Right lobe of liver (tissue), 6 donors: ENCODE results near the gene RNPS1. TPM values are rescaled to one million over a fixed set of nuclear protein-coding genes. Genes with fewer than 3 reads are reported as not detected.

Experiments
- ATAC-seq, 4 donors: fragments of 200-7000 bp; cut with Tn5 transposase; one replicate each; pipeline ENCODE4 v1.9.1; 2020; ENCODE audit warnings: mild to moderate bottlenecking in 4 of 4, moderate library complexity in 4 of 4
- DNase-seq, 3 donors: peaks; one replicate each; pipeline ENCODE4 v3.0.0-alpha.2; 2020
- H3K27ac ChIP-seq, 3 donors: fragments of 200-600 bp; one replicate each; pipeline ENCODE4 v1.8.0; 2022
- H3K27me3 ChIP-seq, 2 donors: fragments of 200-600 bp; one replicate each; pipeline ENCODE4 v1.8.0; 2022
- H3K36me3 ChIP-seq, 4 donors: fragments of 200-600 bp; sonication (generic) in 1 of 4; one replicate each; pipeline versions ENCODE4 v1.5.1 to v1.8.0; 2017 to 2022; ENCODE audit warnings: control low read depth in 1 of 4
- H3K4me1 ChIP-seq, 4 donors: fragments of 200-600 bp; sonication (generic) in 1 of 4; one replicate each; pipeline versions ENCODE4 v1.5.1 to v1.8.0; 2017 to 2022; ENCODE audit warnings: control low read depth in 1 of 4
- H3K4me3 ChIP-seq, 3 donors: fragments of 200-600 bp; one replicate each; pipeline ENCODE4 v1.8.0; 2022
- H3K9me3 ChIP-seq, 4 donors: fragments of 200-600 bp; sonication (generic) in 1 of 4; one replicate each; pipeline versions ENCODE4 v1.5.1 to v1.8.0; 2017 to 2022; ENCODE audit warnings: control low read depth in 1 of 4
- POLR2A ChIP-seq: fragments of 450-650 bp; IDR thresholded peaks from one replicate; pipeline ENCODE4 v1.6.1; 2017; ENCODE audit warnings: antibody characterized with exemption, mild to moderate bottlenecking
- WGBS: methylation state at CpG from one replicate; pipeline ENCODE4 v1.1.6; 2018; ENCODE audit warnings: low coverage, low lambda C conversion rate; ENCODE audit not compliant: insufficient coverage; ENCODE audit errors: missing lambda C conversion rate; 5-methylcytosine and 5-hydroxymethylcytosine counted together
- intact Hi-C, 2 donors: fragments of 100-400 bp; cut with DNase I; formaldehyde crosslinking; loops; one replicate each; pipeline versions ENCODE4 v1.11.2 to v1.14.1; 2022
- total RNA-seq, 6 experiments: library from RNA; depleted of rRNA in 2 of 6; stranded (reverse); fragments of >200 nt in 2 of 6; fragmentation: NEBNext Ultra II Directional in 3 of 6; extraction: Animal tissue kit (Norgen Biotek cat#: 25700) in 3 of 6; gene quantifications; one replicate each; pipeline versions ENCODE4 v1.1.0 to v1.2.4, GENCODE V29; 2016 to 2023
- TF ChIP-seq, protein P1 (sequence below), 4 donors: fragments of 200-600 bp in 3 of 4; fragments of 450-650 bp in 1 of 4; IDR thresholded peaks; one replicate each; pipeline versions ENCODE4 v1.5.1 to v1.8.0; 2016 to 2022; ENCODE audit warnings: antibody characterized with exemption in 4 of 4, mild to moderate bottlenecking in 2 of 4
- donor health status: DM: no; HTN: yes; CAD: no.
- donor health status: DM: no; HTN: no; CAD: no.
- donor health status: DM: no; HTN: no; CAD: no.
- donor health status: DM: no; HTN: yes; CAD: no.
- donor health status: DM: no; HTN: yes; CAD: no.

RNPS1 gene
- total RNA-seq, 6 experiments from 2014 or later: 29.0 to 61.9 (median 38.9) TPM

GRCh38 chr16:2284797-2285576 lies 17.1 kb upstream of the RNPS1 start:
- H3K36me3 ChIP-seq: no peaks in the 10 kb centered on the region
- DNase-seq: no peak
- H3K27me3 ChIP-seq: no peaks in the 10 kb centered on the region
- no peak for ATAC-seq
- no peak overlapping the region for H3K4me3 ChIP-seq
- no peaks in the 10 kb centered on the region for H3K9me3 ChIP-seq
- intact Hi-C loops: no loop called here
- TF ChIP-seq POLR2A: no peak
- TF ChIP-seq, protein P1, sequence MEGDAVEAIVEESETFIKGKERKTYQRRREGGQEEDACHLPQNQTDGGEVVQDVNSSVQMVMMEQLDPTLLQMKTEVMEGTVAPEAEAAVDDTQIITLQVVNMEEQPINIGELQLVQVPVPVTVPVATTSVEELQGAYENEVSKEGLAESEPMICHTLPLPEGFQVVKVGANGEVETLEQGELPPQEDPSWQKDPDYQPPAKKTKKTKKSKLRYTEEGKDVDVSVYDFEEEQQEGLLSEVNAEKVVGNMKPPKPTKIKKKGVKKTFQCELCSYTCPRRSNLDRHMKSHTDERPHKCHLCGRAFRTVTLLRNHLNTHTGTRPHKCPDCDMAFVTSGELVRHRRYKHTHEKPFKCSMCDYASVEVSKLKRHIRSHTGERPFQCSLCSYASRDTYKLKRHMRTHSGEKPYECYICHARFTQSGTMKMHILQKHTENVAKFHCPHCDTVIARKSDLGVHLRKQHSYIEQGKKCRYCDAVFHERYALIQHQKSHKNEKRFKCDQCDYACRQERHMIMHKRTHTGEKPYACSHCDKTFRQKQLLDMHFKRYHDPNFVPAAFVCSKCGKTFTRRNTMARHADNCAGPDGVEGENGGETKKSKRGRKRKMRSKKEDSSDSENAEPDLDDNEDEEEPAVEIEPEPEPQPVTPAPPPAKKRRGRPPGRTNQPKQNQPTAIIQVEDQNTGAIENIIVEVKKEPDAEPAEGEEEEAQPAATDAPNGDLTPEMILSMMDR (IDR thresholded peaks at IDR 0.05): no peak
- H3K4me1 ChIP-seq: no peaks in the 10 kb centered on the region
- no peak overlapping the region for H3K27ac ChIP-seq
- WGBS: 85% methylated on average over 5 of the region's 35 CpGs

- ATAC-seq (no peak), DNase-seq (no peak)
- H3K4me3 ChIP-seq: no peak overlapping the region
- no peaks in the 10 kb centered on the region for H3K9me3 ChIP-seq
- H3K36me3 ChIP-seq: no peaks in the 10 kb centered on the region
- 70% methylated on average over 5 of the region's 37 CpGs for WGBS
- H3K27ac ChIP-seq: no peak overlapping the region
- no peaks in the 10 kb centered on the region for H3K4me1 ChIP-seq
- no peaks in the 10 kb centered on the region for H3K27me3 ChIP-seq
- no peak for TF ChIP-seq POLR2A
- TF ChIP-seq, protein P1 (IDR thresholded peaks at IDR 0.05): no peak
- intact Hi-C loops: no loop called here
Observed at GRCh38 chr16:2284001-2284770, 16.3 kb upstream of the RNPS1 start.

DNA sequence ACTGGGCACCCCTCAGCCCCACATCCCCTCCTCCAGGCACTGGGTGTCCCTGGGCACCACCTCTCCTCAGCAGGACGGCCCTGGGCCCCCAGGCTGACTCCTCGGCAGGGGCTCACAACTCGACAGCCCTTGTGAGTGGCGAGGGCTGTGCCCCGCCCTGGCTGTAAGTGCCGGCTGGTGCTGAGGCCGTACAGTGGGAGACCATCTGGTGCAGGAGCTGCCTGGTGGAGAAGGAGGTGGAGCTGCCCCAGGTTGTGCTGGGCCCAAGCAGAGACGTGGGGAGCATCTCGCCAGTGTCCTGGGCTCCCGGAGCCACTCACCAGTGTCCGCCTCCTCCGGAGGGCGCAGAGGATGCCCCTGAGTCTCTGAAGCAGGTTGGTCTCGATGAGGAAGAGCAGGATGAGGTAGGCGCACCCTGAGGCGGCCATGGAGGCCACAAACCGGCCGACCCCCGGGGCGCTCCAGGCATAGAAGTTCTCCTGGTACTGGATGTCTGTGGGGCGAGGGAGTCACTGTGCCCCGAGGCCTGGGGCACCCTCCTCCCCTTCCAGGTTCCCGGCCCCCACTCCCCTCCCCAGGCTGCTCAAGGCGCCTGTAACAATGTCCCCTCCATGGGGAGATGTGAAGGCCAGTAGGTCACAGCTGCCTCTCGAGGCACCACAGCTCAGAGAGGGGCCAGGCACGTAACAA lies 15.1 kb upstream of the RNPS1 start:
- Histone ChIP-seq H3K27me3 (no peaks in the 10 kb centered on the region), H3K9me3 (no peaks in the 10 kb centered on the region), H3K4me1 (no peaks in the 10 kb centered on the region), H3K4me3 (no peak overlapping the region), H3K27ac (no peak overlapping the region), H3K36me3 (no peaks in the 10 kb centered on the region)
- intact Hi-C loops: no loop called here
- TF ChIP-seq POLR2A: no peak
- TF ChIP-seq, protein P1 (IDR thresholded peaks at IDR 0.05): no peak
- WGBS: 80% methylated on average over 1 of the region's 26 CpGs
- ATAC-seq (no peak), DNase-seq (no peak)

DNA sequence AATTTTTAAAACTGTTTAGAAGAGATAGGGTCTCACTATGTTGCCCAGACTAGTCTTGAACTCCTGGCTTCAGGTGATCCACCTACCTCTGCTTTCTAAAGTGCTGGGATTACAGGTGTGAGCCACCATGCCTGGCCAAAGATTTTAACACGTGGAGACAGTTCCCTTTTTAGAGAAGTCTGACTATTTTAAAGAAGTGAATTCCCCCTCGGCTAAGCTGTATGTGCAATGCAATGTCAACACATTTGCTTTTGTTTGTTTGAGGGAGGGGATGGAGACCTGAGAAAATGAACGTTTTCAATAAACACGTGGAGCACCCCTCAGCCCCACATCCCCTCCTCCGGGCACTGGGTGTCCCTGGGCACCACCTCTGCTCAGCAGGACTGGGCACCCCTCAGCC lies 14.3 kb upstream of the RNPS1 start:
- ATAC-seq (no peak), DNase-seq (no peak)
- Histone ChIP-seq H3K27me3 (no peaks in the 10 kb centered on the region), H3K4me3 (no peak overlapping the region), H3K9me3 (no peaks in the 10 kb centered on the region), H3K36me3 (no peaks in the 10 kb centered on the region), H3K27ac (no peak overlapping the region), H3K4me1 (no peaks in the 10 kb centered on the region)
- no peak for TF ChIP-seq POLR2A
- TF ChIP-seq, protein P1 (IDR thresholded peaks at IDR 0.05): no peak
- 27% methylated on average over 2 of the region's 5 CpGs for WGBS
- intact Hi-C loops: no loop called here
